Keratinocyte (primary cell): Measurements from ENCODE around the gene SLC8A3.

Source experiments
- CTCF ChIP-seq, 3 experiments: IDR thresholded peaks in 1 of 3; conservative IDR thresholded peaks in 1 of 3; optimal IDR thresholded peaks in 1 of 3; 2 replicates in 2 of 3; 3 replicates in 1 of 3; pipeline versions ENCODE3 to v1.5.1; 2011; ENCODE audit warnings: low read length in 3 of 3, mild to moderate bottlenecking in 3 of 3, moderate library complexity in 2 of 3, control low read depth in 1 of 3, inconsistent platforms in 1 of 3; ENCODE audit not compliant: insufficient read depth in 2 of 3; ENCODE audit errors: extremely low read depth in 1 of 3
- EZH2 ChIP-seq: IDR thresholded peaks from one replicate; pipeline ENCODE4 v1.6.1; 2012; ENCODE audit warnings: inconsistent platforms, mild to moderate bottlenecking, low read length, moderate library complexity

GRCh38 chr14:70212752-70213151, 24.0 kb upstream of the SLC8A3 start:
- TF ChIP-seq EZH2 (no peak), CTCF (optimal IDR thresholded peaks at IDR 0.05 in 1 of 3, IDR thresholded peaks at IDR 0.05 in 1 of 3, conservative IDR thresholded peaks at IDR 0.05 in 1 of 3; ENCODE audit: extremely low read depth in 1 of 3, insufficient read depth in 2 of 3, low read length in 3 of 3) (no peak)
